ENCODE results near the gene VAC14.

VAC14 gene

GRCh38 chr16:70786020-70786755 is 14.8 kb downstream of the VAC14 start:
- no peak for DNase-seq (ENCODE audit: low read depth)

GRCh38 chr16:70784692-70785555 is 16.0 kb downstream of the VAC14 start:
- DNase-seq (ENCODE audit: low read depth), result no peak

- no peak for DNase-seq (ENCODE audit: low read depth)
These were observed 18.7 kb downstream of the VAC14 start for GRCh38 chr16:70782237-70782636.

GRCh38 chr16:70781800-70782199 is 19.2 kb downstream of the VAC14 start:
- DNase-seq (ENCODE audit: low read depth), result no peak

- DNase-seq (ENCODE audit: low read depth), result no peak
These were observed 20.4 kb downstream of the VAC14 start for GRCh38 chr16:70780546-70780945.

GRCh38 chr16:70779361-70779760 is 21.6 kb downstream of the VAC14 start:
- DNase-seq (ENCODE audit: low read depth), result no peak

GRCh38 chr16:70778901-70779309 is 22.1 kb downstream of the VAC14 start:
- no peak for DNase-seq (ENCODE audit: low read depth)

- DNase-seq (ENCODE audit: low read depth), result no peak
These were observed 23.0 kb downstream of the VAC14 start for GRCh38 chr16:70777973-70778406.

GRCh38 chr16:70777496-70777895 is 23.5 kb downstream of the VAC14 start:
- no peak for DNase-seq (ENCODE audit: low read depth)

- DNase-seq (ENCODE audit: low read depth), result no peak
These were observed 25.6 kb downstream of the VAC14 start for GRCh38 chr16:70775399-70775798.

GRCh38 chr16:70774261-70774660 is 26.7 kb downstream of the VAC14 start:
- no peak for DNase-seq (ENCODE audit: low read depth)

- no peak for DNase-seq (ENCODE audit: low read depth)
These were observed 28.5 kb downstream of the VAC14 start for GRCh38 chr16:70772493-70772892.

GRCh38 chr16:70770626-70771552 is 30.1 kb downstream of the VAC14 start:
- peak; percentile 31 for DNase-seq (ENCODE audit: low read depth)

GRCh38 chr16:70770291-70770625 is 30.7 kb downstream of the VAC14 start:
- DNase-seq (ENCODE audit: low read depth), result no peak

GRCh38 chr16:70769761-70770160 is 31.2 kb downstream of the VAC14 start:
- DNase-seq (ENCODE audit: low read depth), result no peak

GRCh38 chr16:70769131-70769530 is 31.8 kb downstream of the VAC14 start:
- DNase-seq (ENCODE audit: low read depth), result no peak

- no peak for DNase-seq (ENCODE audit: low read depth)
These were observed 32.8 kb downstream of the VAC14 start for GRCh38 chr16:70768203-70768580.

- no peak for DNase-seq (ENCODE audit: low read depth)
These were observed 33.4 kb downstream of the VAC14 start for GRCh38 chr16:70767377-70768202.

GRCh38 chr16:70766658-70767057 is 34.3 kb downstream of the VAC14 start:
- DNase-seq (ENCODE audit: low read depth), result no peak

GRCh38 chr16:70766176-70766575 is 34.8 kb downstream of the VAC14 start:
- DNase-seq (ENCODE audit: low read depth), result no peak

- no peak for DNase-seq (ENCODE audit: low read depth)
These were observed 35.5 kb downstream of the VAC14 start for GRCh38 chr16:70765491-70765890.

All from stimulated activated CD8-positive, alpha-beta memory T cell treated with anti-CD3 and anti-CD28 coated beads, Interleukin-12 subunit alpha, Interleukin-12 subunit beta, amount 100 ng/mL, for 1 hour (primary cell).